Non-pigmented ciliary epithelial cell (primary cell): Measurements from ENCODE around the gene POLR3G.

Experiments
- DNase-seq: peaks from one replicate; pipeline ENCODE4 v3.0.0-alpha.2; 2010; ENCODE audit warnings: low read depth

The POLR3G gene

GRCh38 chr5:90503596-90503995, 28.9 kb downstream of the POLR3G start:
- DNase-seq, result no peak

- DNase-seq, result no peak
Observed at GRCh38 chr5:90504743-90505142, 30.1 kb downstream of the POLR3G start.

GRCh38 chr5:90506221-90506620, 31.6 kb downstream of the POLR3G start:
- DNase-seq, result no peak

- DNase-seq, result no peak
Observed at GRCh38 chr5:90510438-90510837, 35.8 kb downstream of the POLR3G start.

- no peak for DNase-seq
Observed at GRCh38 chr5:90514520-90514919, 39.9 kb downstream of the POLR3G start.

GRCh38 chr5:90518661-90519060, 44.0 kb downstream of the POLR3G start:
- DNase-seq, result no peak

GRCh38 chr5:90519081-90519480, 44.4 kb downstream of the POLR3G start:
- no peak for DNase-seq

GRCh38 chr5:90528601-90529193, 54.0 kb downstream of the POLR3G start:
- no peak for DNase-seq

- peak; percentile 86 for DNase-seq
Observed at GRCh38 chr5:90529194-90529938, 54.7 kb downstream of the POLR3G start, which contains the start of gene LYSMD3. Gene LYSMD3, minus strand, starts transcription at chr5:90529584. Its CDS starts 4,295 bp downstream, at chr5:90525289.

GRCh38 chr5:90529939-90530677, 55.4 kb downstream of the POLR3G start:
- DNase-seq, result peak; percentile 46

- no peak for DNase-seq
Observed at GRCh38 chr5:90530736-90531487, 56.2 kb downstream of the POLR3G start.

GRCh38 chr5:90533794-90534193, 59.1 kb downstream of the POLR3G start:
- DNase-seq, result no peak

- DNase-seq, result no peak
Observed at GRCh38 chr5:90534922-90535321, 60.3 kb downstream of the POLR3G start.

- no peak for DNase-seq
Observed at GRCh38 chr5:90542827-90543519, 68.3 kb downstream of the POLR3G start.

GRCh38 chr5:90545511-90545910, 70.8 kb downstream of the POLR3G start:
- no peak for DNase-seq

GRCh38 chr5:90546216-90546837, 71.7 kb downstream of the POLR3G start:
- no peak for DNase-seq

- no peak for DNase-seq
Observed at GRCh38 chr5:90547072-90547536, 72.4 kb downstream of the POLR3G start.

- no peak for DNase-seq
Observed at GRCh38 chr5:90548069-90548593, 73.5 kb downstream of the POLR3G start.

- DNase-seq, result no peak
Observed at GRCh38 chr5:90549223-90549622, 74.6 kb downstream of the POLR3G start.

GRCh38 chr5:90549729-90550275, 75.1 kb downstream of the POLR3G start:
- DNase-seq, result no peak
